COLO829 (cell line): ENCODE data around the gene RAB40C.
A peak's percentile ranks its signal among the peaks of the same experiment; 100 is the strongest.

Experiments
- DNase-seq: peaks from one replicate; pipeline ENCODE4 v3.0.0; 2012; ENCODE audit warnings: low spot score

Gene RAB40C

GRCh38 chr16:617855-618254 lies 28.0 kb downstream of the RAB40C start:
- no peak for DNase-seq

GRCh38 chr16:619476-620100 lies 29.7 kb downstream of the RAB40C start:
- DNase-seq: no peak

GRCh38 chr16:620700-621525 lies 31.0 kb downstream of the RAB40C start:
- DNase-seq: no peak

GRCh38 chr16:621526-622105 lies 31.8 kb downstream of the RAB40C start:
- DNase-seq: no peak

GRCh38 chr16:622920-623280 lies 33.0 kb downstream of the RAB40C start:
- DNase-seq: no peak

GRCh38 chr16:624526-625070 lies 34.7 kb downstream of the RAB40C start:
- DNase-seq: no peak

GRCh38 chr16:625117-625976 lies 35.5 kb downstream of the RAB40C start:
- DNase-seq: no peak

GRCh38 chr16:625977-626765 lies 36.3 kb downstream of the RAB40C start:
- no peak for DNase-seq

- peak; percentile 63 for DNase-seq
These were observed 37.1 kb downstream of the RAB40C start for GRCh38 chr16:626787-627453.

- no peak for DNase-seq
These were observed 37.8 kb downstream of the RAB40C start for GRCh38 chr16:627454-628239.

GRCh38 chr16:628321-629061 lies 38.6 kb downstream of the RAB40C start:
- no peak for DNase-seq

- DNase-seq: no peak
These were observed 39.4 kb downstream of the RAB40C start for GRCh38 chr16:629185-629832.

- DNase-seq: no peak
These were observed 40.0 kb downstream of the RAB40C start for GRCh38 chr16:629833-630248.

GRCh38 chr16:630249-630814 lies 40.5 kb downstream of the RAB40C start:
- DNase-seq: no peak

- DNase-seq: no peak
These were observed 41.0 kb downstream of the RAB40C start, which contains the start of gene WFIKKN1 for GRCh38 chr16:630815-631405. WFIKKN1 (plus strand) TSS chr16:630985; CDS start chr16:631254, 269 bp downstream.

- no peak for DNase-seq
These were observed 42.0 kb downstream of the RAB40C start for GRCh38 chr16:631808-632358.
